Renal cortex interstitium (tissue), 11 donors: ENCODE measurements around the gene GPD1. TPM values are rescaled to one million over a fixed set of nuclear protein-coding genes. Genes with fewer than 3 reads are reported as not detected.
"Not testable (repeated sequence)": the region's sequence is repeated elsewhere in the genome, so short reads cannot be mapped to it uniquely, and the experiment has no call there.

Experiments
- DNase-seq, 11 donors: peaks; one replicate each; pipeline ENCODE4 v3.0.0-alpha.2; 2013; ENCODE audit warnings: low read depth in 9 of 11, low spot score in 4 of 11; ENCODE audit errors: extremely low read depth in 1 of 11
- polyA plus RNA-seq, 3 donors: library from polyadenylated mRNA; unstranded; fragments of 120-200 nt; gene quantifications; one replicate each; pipeline ENCODE4 v1.2.1, GENCODE V29; 2013; ENCODE audit not compliant: insufficient read length in 3 of 3

GPD1 gene
- polyA plus RNA-seq, 3 donors: 57.2 to 83.3 (median 65.6) TPM

GRCh38 chr12:50151047-50151687 lies 47.4 kb downstream of the GPD1 start:
- no peak for DNase-seq

GRCh38 chr12:50154947-50155346 lies 51.1 kb downstream of the GPD1 start:
- not testable (repeated sequence) for DNase-seq

- DNase-seq: no peak
Measured at GRCh38 chr12:50156641-50157040, 52.8 kb downstream of the GPD1 start.

- DNase-seq: no peak
Measured at GRCh38 chr12:50157259-50157658, 53.5 kb downstream of the GPD1 start.

GRCh38 chr12:50160643-50161042 lies 56.8 kb downstream of the GPD1 start:
- DNase-seq: no peak

Other genes with a start within 250 kb of the GPD1 start
- gene FAIM2, start 200.1 kb upstream of the GPD1 start, polyA plus RNA-seq: 1 to 10 TPM; 2.5 to 6.1 (median 5.6) TPM
- 100 to 1,000 TPM in 2 of 3 donors, 10 to 100 TPM in 1; 56.9 to 435 (median 117) TPM for gene AQP2, start 153.3 kb upstream of the GPD1 start, polyA plus RNA-seq
- 1 to 10 TPM; 1.2 to 3.6 (median 1.7) TPM for gene AQP5, start 142.1 kb upstream of the GPD1 start, polyA plus RNA-seq
- gene AQP6, start 131.1 kb upstream of the GPD1 start, polyA plus RNA-seq: 10 to 100 TPM; 16.1 to 27.6 (median 23.1) TPM
- 10 to 100 TPM; 40.5 to 57.9 (median 56.1) TPM for gene RACGAP1, start 78.5 kb upstream of the GPD1 start, polyA plus RNA-seq
- gene ASIC1, start 46.4 kb upstream of the GPD1 start, polyA plus RNA-seq: 1 to 10 TPM; 4.5 to 5.3 (median 5.1) TPM
- 100 to 1,000 TPM; 177 to 189 (median 184) TPM for gene SMARCD1, start 18.7 kb upstream of the GPD1 start, polyA plus RNA-seq
- gene COX14, start 8.2 kb downstream of the GPD1 start, polyA plus RNA-seq: 10 to 100 TPM; 43.8 to 54.7 (median 52.8) TPM
- 10 to 100 TPM; 71.0 to 83.0 (median 80.7) TPM for gene CERS5, start 63.4 kb downstream of the GPD1 start, polyA plus RNA-seq
- gene LIMA1, start 179.5 kb downstream of the GPD1 start, polyA plus RNA-seq: 10 to 100 TPM; 76.3 to 97.0 (median 83.8) TPM